Gastroesophageal sphincter (tissue), 3 donors: ENCODE results near the gene POU2AF1.

Experiments
- POLR2AphosphoS5 ChIP-seq: sonication (generic); formaldehyde crosslinking; IDR thresholded peaks from one replicate; pipeline ENCODE4 v1.6.1; 2017; ENCODE audit warnings: antibody characterized with exemption
- TF ChIP-seq, protein P1 (sequence below), 4 experiments: fragments of 200-600 bp in 2 of 4; fragments of 450-650 bp in 2 of 4; sonication (generic) in 1 of 4; IDR thresholded peaks; one replicate each; pipeline ENCODE4 v1.5.1; 2017 to 2019; ENCODE audit warnings: antibody characterized with exemption in 4 of 4, mild to moderate bottlenecking in 2 of 4, moderate library complexity in 2 of 4

DNA sequence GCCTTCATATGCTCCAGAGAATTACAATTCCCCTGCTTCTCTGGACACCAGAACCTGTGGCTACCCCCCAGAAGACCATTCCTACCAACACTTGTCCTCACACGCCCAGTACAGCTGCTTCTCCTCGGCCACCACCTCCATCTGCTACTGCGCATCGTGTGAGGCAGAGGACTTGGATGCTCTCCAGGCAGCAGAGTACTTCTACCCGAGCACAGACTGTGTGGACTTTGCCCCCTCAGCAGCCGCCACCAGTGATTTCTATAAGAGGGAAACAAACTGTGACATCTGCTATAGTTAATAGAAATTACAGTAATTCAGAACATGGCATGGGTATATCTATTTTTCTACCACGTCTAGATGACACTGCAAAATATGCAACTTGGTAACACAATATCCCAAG is 70.9 kb downstream of the POU2AF1 start:
- no peak for TF ChIP-seq POLR2AphosphoS5
- TF ChIP-seq, protein P1, sequence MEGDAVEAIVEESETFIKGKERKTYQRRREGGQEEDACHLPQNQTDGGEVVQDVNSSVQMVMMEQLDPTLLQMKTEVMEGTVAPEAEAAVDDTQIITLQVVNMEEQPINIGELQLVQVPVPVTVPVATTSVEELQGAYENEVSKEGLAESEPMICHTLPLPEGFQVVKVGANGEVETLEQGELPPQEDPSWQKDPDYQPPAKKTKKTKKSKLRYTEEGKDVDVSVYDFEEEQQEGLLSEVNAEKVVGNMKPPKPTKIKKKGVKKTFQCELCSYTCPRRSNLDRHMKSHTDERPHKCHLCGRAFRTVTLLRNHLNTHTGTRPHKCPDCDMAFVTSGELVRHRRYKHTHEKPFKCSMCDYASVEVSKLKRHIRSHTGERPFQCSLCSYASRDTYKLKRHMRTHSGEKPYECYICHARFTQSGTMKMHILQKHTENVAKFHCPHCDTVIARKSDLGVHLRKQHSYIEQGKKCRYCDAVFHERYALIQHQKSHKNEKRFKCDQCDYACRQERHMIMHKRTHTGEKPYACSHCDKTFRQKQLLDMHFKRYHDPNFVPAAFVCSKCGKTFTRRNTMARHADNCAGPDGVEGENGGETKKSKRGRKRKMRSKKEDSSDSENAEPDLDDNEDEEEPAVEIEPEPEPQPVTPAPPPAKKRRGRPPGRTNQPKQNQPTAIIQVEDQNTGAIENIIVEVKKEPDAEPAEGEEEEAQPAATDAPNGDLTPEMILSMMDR (IDR thresholded peaks at IDR 0.05): no peak
